Stimulated activated CD4-positive, alpha-beta T cell treated with anti-CD3 and anti-CD28 coated beads, TNF-alpha, amount 100 ng/mL, for 48 hours (primary cell): ENCODE data around the gene ARHGAP45.

Experiments
- DNase-seq, 3 donors: peaks; one replicate each; pipeline ENCODE4 v3.0.0-alpha.2; 2020; ENCODE audit warnings: low read depth in 3 of 3

Gene ARHGAP45

GRCh38 chr19:1070931-1071791, 4.2 kb downstream of the ARHGAP45 start:
- DNase-seq: no peak

- no peak for DNase-seq
Observed at GRCh38 chr19:1072371-1073015, 5.5 kb downstream of the ARHGAP45 start.

- DNase-seq: no peak
Observed at GRCh38 chr19:1073063-1073955, 6.3 kb downstream of the ARHGAP45 start.

GRCh38 chr19:1073956-1074517, 7.1 kb downstream of the ARHGAP45 start:
- no peak for DNase-seq

- peak in 2 of 3 donors; percentile 62 to 83 for DNase-seq
Observed at GRCh38 chr19:1074544-1075283, 7.7 kb downstream of the ARHGAP45 start.

- no peak for DNase-seq
Observed at GRCh38 chr19:1076046-1076386, 9.0 kb downstream of the ARHGAP45 start.

- peak; percentile 78 to 91 (median 83) for DNase-seq
Observed at GRCh38 chr19:1076951-1077350, 10.0 kb downstream of the ARHGAP45 start.

- DNase-seq: peak in 2 of 3 donors; percentile 77 to 80
Observed at GRCh38 chr19:1079566-1080111, 12.7 kb downstream of the ARHGAP45 start.

GRCh38 chr19:1080360-1081161, 13.6 kb downstream of the ARHGAP45 start:
- no peak for DNase-seq

- DNase-seq: no peak
Observed at GRCh38 chr19:1081301-1082164, 14.6 kb downstream of the ARHGAP45 start.

- DNase-seq: peak in 2 of 3 donors; percentile 85 to 86
Observed at GRCh38 chr19:1082165-1082927, 15.4 kb downstream of the ARHGAP45 start.

GRCh38 chr19:1082928-1083816, 16.2 kb downstream of the ARHGAP45 start:
- no peak for DNase-seq

GRCh38 chr19:1084024-1084868, 17.3 kb downstream of the ARHGAP45 start:
- no peak for DNase-seq

- DNase-seq: no peak
Observed at GRCh38 chr19:1085053-1085658, 18.2 kb downstream of the ARHGAP45 start.

GRCh38 chr19:1085676-1086442, 18.9 kb downstream of the ARHGAP45 start:
- no peak for DNase-seq
